ENCODE data around the gene MSH4.

DNA sequence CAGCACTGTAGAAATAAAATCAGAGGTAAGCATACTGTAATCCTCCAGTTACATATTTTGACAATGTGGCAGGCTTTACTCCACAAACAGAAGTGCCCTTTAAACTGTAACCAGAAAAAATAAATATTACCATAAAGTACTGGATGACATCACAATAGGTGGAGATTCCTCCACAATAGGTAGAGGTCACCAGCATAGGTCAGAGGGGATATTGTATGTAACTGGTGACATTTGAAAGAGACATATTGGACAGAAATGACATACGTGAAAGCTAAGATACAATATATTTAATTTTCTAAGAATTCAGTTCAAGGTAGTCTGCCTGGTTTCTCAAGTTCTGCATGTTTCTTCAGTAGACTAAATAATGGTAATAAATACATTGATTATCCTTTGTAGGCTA lies 135.6 kb downstream of the MSH4 start, which contains the start of gene ASB17:
- TF ChIP-seq POLR2A (IDR thresholded peaks at IDR 0.05) = no peak
- no peak for TF ChIP-seq CTCF (IDR thresholded peaks at IDR 0.05)

Measured in heart left ventricle (tissue), 13 donors.